IMR-90 (cell line): ENCODE results near the gene ROR2.

ENCODE experiments used
- BHLHE40 ChIP-seq: fragments of 150-350 bp; IDR thresholded peaks from 2 replicates; pipeline ENCODE4 v1.6.1; 2016; ENCODE audit warnings: mild to moderate bottlenecking, low read depth, low read length
- CEBPB ChIP-seq: IDR thresholded peaks from 2 replicates; pipeline ENCODE4 v1.6.1; 2012; ENCODE audit warnings: low read depth, low read length, improper control_type of control experiment
- CTCF ChIP-seq: conservative IDR thresholded peaks from 2 replicates; pipeline ENCODE4 v1.5.1; 2012; ENCODE audit warnings: mild to moderate bottlenecking, low read depth, low read length, improper control_type of control experiment
- ELK1 ChIP-seq: fragments of 150-350 bp; IDR thresholded peaks from 2 replicates; pipeline ENCODE4 v1.6.1; 2016; ENCODE audit warnings: low read depth, mild to moderate bottlenecking, low read length, moderate library complexity, borderline replicate concordance
- MAFK ChIP-seq: IDR thresholded peaks from 2 replicates; pipeline ENCODE4 v1.6.1; 2012; ENCODE audit warnings: low read depth, low read length, improper control_type of control experiment
- MXI1 ChIP-seq: IDR thresholded peaks from 2 replicates; pipeline ENCODE4 v1.6.1; 2012; ENCODE audit warnings: low read depth, mild to moderate bottlenecking, low read length, moderate library complexity, borderline replicate concordance
- POLR2A ChIP-seq: IDR thresholded peaks from 2 replicates; pipeline ENCODE4 v1.6.1; 2012; ENCODE audit warnings: mild to moderate bottlenecking, low read depth, low read length
- RAD21 ChIP-seq: IDR thresholded peaks from 2 replicates; pipeline ENCODE4 v1.6.1; 2012; ENCODE audit warnings: low read length, improper control_type of control experiment
- RCOR1 ChIP-seq: IDR thresholded peaks from 2 replicates; pipeline ENCODE4 v1.6.1; 2012; ENCODE audit warnings: mild to moderate bottlenecking, low read length, improper control_type of control experiment; ENCODE audit not compliant: insufficient replicate concordance
- RFX5 ChIP-seq: IDR thresholded peaks from 2 replicates; pipeline ENCODE4 v1.8.0; 2012; ENCODE audit warnings: low read depth, mild to moderate bottlenecking, low read length, moderate library complexity
- SMC3 ChIP-seq: fragments of 150-350 bp; IDR thresholded peaks from 2 replicates; pipeline ENCODE4 v1.6.1; 2016; ENCODE audit warnings: low read depth, mild to moderate bottlenecking, antibody characterized with exemption, low read length, moderate library complexity
- TF ChIP-seq, protein P1 (sequence below): fragments of 150-350 bp; IDR thresholded peaks from 2 replicates; pipeline ENCODE4 v1.6.1; 2017; ENCODE audit warnings: mild to moderate bottlenecking, antibody characterized with exemption, low read length, low read depth

- TF ChIP-seq MAFK (no peak), POLR2A (no peak), MXI1 (no peak), RCOR1 (no peak), CTCF (no peak), SMC3 (no peak), RAD21 (no peak), ELK1 (no peak), BHLHE40 (no peak), RFX5 (no peak), CEBPB (no peak)
- TF ChIP-seq, protein P1, sequence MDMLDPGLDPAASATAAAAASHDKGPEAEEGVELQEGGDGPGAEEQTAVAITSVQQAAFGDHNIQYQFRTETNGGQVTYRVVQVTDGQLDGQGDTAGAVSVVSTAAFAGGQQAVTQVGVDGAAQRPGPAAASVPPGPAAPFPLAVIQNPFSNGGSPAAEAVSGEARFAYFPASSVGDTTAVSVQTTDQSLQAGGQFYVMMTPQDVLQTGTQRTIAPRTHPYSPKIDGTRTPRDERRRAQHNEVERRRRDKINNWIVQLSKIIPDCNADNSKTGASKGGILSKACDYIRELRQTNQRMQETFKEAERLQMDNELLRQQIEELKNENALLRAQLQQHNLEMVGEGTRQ = no peak
Measured at GRCh38 chr9:91882627-91883026, 67.4 kb downstream of the ROR2 start.
